Activated CD4-positive, alpha-beta T cell treated with anti-CD3 and anti-CD28 coated beads, Interleukin-2, amount 10 ng/mL, durations not matched to agents 7 days and 5 days (primary cell): ENCODE measurements around the gene AVPR2. TPM values are rescaled to one million over a fixed set of nuclear protein-coding genes. Genes with fewer than 3 reads are reported as not detected.
A peak's percentile ranks its signal among the peaks of the same experiment; 100 is the strongest.

ENCODE experiments used
- CTCF ChIA-PET: fragments of 350-600 bp; sonication (Branson Sonifier 250); formaldehyde crosslinking; loops from one replicate; lab custom pipeline; 2021; ENCODE audit warnings: antibody characterized with exemption; lab: Charles Lee
- POLR2A ChIA-PET: fragments of 350-600 bp; sonication (Branson Sonifier 250); formaldehyde crosslinking; loops from one replicate; lab custom pipeline; 2021; ENCODE audit warnings: antibody characterized with exemption; lab: Charles Lee
- DNase-seq: peaks from one replicate; pipeline ENCODE4 v3.0.0-alpha.2; 2020
- H3K27ac Mint-ChIP-seq: one replicate; pipeline ENCODE4 v1.8.0; 2021; ENCODE audit warnings: mild to moderate bottlenecking, moderate library complexity, mixed read lengths
- H3K27me3 Mint-ChIP-seq: one replicate; pipeline ENCODE4 v1.8.0; 2021; ENCODE audit warnings: mixed read lengths
- H3K36me3 Mint-ChIP-seq: one replicate; pipeline ENCODE4 v1.8.0; 2021; ENCODE audit warnings: low read depth, mixed read lengths
- H3K4me1 Mint-ChIP-seq: one replicate; pipeline ENCODE4 v1.8.0; 2021; ENCODE audit warnings: mixed read lengths
- H3K4me3 Mint-ChIP-seq: one replicate; pipeline ENCODE4 v1.8.0; 2021; ENCODE audit warnings: mild to moderate bottlenecking, moderate library complexity, mixed read lengths
- H3K9me3 Mint-ChIP-seq: one replicate; pipeline ENCODE4 v1.8.0; 2021; ENCODE audit warnings: mixed read lengths
- total RNA-seq, 2 experiments: library from RNA; stranded (reverse); gene quantifications; one replicate each; pipeline ENCODE4 v1.2.3, GENCODE V29; 2021

The AVPR2 gene
- total RNA-seq, 2 experiments from 2014 or later, result not detected

- POLR2A ChIA-PET, result no interaction called here
Measured at GRCh38 chrX:153948002-153948466, 43.6 kb downstream of the AVPR2 start.

DNA sequence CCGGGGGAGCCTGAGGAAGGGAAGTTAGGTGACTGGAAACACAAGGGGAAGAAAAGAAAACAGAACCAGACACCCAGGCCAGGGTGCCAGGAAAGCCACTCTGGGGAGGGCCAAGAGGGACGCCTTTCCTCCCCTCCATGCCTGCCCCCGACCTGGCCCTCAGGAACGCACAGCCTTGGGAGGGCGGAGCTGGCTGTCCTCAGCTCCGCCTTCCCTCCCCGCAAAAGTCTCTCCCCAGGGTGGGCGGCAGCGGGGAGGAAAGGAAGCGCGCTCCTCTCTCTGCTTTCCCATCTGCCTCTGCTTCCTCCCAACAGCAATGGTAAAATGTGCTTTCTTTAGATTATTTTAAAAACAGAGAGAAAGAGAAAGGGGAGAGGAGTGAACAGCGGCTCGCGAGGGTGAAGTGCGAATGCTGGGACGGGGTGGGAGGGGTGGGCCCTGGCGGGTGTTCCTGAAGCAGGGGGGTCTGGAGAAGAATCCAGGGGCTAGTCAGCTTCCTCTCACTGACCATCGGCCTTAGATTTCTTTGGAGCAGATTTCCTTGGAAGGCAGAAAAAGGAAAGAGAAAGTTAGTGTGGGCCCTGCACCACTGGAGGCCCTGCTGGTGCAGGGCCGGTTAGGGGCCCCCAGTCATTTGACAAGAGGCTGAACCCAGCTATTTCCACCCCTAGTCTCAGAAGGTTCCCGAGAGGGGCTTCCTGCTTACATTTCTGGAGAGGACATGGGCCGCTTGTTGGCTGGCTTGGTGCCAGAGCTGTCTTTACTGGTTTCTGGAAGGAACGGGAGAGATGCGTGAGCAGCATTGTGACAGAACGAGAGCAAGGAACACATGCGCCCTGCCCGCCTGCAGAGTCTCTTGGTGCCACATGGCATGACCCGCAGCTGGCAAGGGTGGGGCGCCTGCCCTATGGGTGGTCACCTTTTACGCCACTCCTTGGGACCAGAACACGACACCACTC, 44.7 kb downstream of the AVPR2 start:
- DNase-seq, result no peak
- CTCF ChIA-PET, result interaction anchor here (0.6 to 10.3 kb wide), 13 partner anchors 10 to 541 kb away, joined by 3 to 205 read pairs (median 3); partner anchors contain the start of genes ARHGAP4, HCFC1, NAA10 and PLXNB3
- H3K36me3 Mint-ChIP-seq, result peaks cover 28% of the 10 kb centered on the region
- H3K9me3 Mint-ChIP-seq, result no peaks in the 10 kb centered on the region
- H3K4me3 Mint-ChIP-seq, result no peak overlapping the region
- H3K27ac Mint-ChIP-seq, result peak overlapping the region; percentile 66
- H3K27me3 Mint-ChIP-seq, result no peaks in the 10 kb centered on the region
- POLR2A ChIA-PET, result no interaction called here
- H3K4me1 Mint-ChIP-seq, result peaks cover 31% of the 10 kb centered on the region

More at GRCh38 chrX:153948002-153948466, 43.6 kb downstream of the AVPR2 start:
- no peak for DNase-seq
- H3K9me3 Mint-ChIP-seq, result no peaks in the 10 kb centered on the region
- H3K27ac Mint-ChIP-seq, result peak overlapping the region; percentile 80
- peaks cover 28% of the 10 kb centered on the region for H3K4me1 Mint-ChIP-seq
- H3K4me3 Mint-ChIP-seq, result no peak overlapping the region
- H3K27me3 Mint-ChIP-seq, result no peaks in the 10 kb centered on the region
- CTCF ChIA-PET, result interaction anchor here (0.6 to 10.3 kb wide), 12 partner anchors 10 to 542 kb away, joined by 3 to 205 read pairs (median 4); partner anchors contain the start of genes ARHGAP4, HCFC1, NAA10 and PLXNB3
- H3K36me3 Mint-ChIP-seq, result peaks cover 22% of the 10 kb centered on the region

GRCh38 chrX:153950127-153950526, 45.7 kb downstream of the AVPR2 start:
- CTCF ChIA-PET, result interaction anchor here (0.7 to 10.3 kb wide), 6 partner anchors 11 to 186 kb away, joined by 3 to 205 read pairs (median 5); partner anchors contain the start of genes ARHGAP4, HCFC1, NAA10 and PLXNB3
- H3K27ac Mint-ChIP-seq, result peak overlapping the region; percentile 41
- H3K4me3 Mint-ChIP-seq, result no peak overlapping the region
- peaks cover 32% of the 10 kb centered on the region for H3K36me3 Mint-ChIP-seq
- H3K9me3 Mint-ChIP-seq, result no peaks in the 10 kb centered on the region
- H3K4me1 Mint-ChIP-seq, result peaks cover 28% of the 10 kb centered on the region
- H3K27me3 Mint-ChIP-seq, result no peaks in the 10 kb centered on the region
- DNase-seq, result no peak
- POLR2A ChIA-PET, result interaction anchor here (0.6 kb wide), 1 partner anchor 345 kb away, joined by 6 read pairs; the partner anchor contains the start of gene TEX28

DNA sequence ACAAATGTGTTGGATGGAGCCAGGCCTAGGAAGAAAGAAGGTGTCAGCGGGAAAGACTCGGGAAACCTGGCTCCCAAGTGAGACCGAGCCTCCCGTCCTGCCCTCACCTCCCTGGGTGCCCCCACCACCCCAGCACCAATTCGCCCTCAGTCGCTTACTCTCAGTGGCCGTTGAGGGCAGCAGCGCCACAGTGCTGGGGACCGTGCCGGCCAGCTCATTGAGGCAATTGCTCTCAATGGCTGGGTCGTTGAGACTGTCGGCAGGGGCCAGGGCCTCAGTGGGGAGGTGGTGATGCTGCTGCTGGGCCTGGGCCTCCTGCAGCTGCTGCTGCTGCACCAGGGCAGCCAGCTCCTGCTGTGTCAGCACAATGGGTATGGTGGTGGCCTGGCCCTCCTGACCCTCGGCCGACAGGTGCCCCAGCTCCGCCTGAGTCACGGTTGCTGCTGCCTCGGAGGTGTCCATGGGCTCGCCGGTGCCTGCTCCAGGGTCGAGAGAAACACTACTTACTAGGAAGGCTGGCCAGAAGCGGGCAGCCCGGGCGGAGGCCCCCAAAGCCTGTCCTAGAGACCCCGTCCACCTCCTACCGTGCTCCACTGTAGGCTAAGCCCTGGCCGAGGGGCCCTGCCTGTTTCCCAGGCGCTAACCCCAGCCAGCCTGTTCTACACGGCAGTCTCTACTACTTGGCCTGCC, 47.4 kb downstream of the AVPR2 start:
- peaks cover 39% of the 10 kb centered on the region for H3K36me3 Mint-ChIP-seq
- H3K4me3 Mint-ChIP-seq, result no peak overlapping the region
- H3K9me3 Mint-ChIP-seq, result no peaks in the 10 kb centered on the region
- H3K27ac Mint-ChIP-seq, result no peak overlapping the region
- peaks cover 28% of the 10 kb centered on the region for H3K4me1 Mint-ChIP-seq
- no peaks in the 10 kb centered on the region for H3K27me3 Mint-ChIP-seq
- no peak for DNase-seq
- CTCF ChIA-PET, result interaction anchor here (0.9 to 10.3 kb wide), 6 partner anchors 16 to 246 kb away, joined by 3 to 205 read pairs (median 4); partner anchors contain the start of genes ARHGAP4, HCFC1 and NAA10
- POLR2A ChIA-PET, result no interaction called here

- H3K4me1 Mint-ChIP-seq, result peaks cover 24% of the 10 kb centered on the region
- DNase-seq, result no peak
- peaks cover 37% of the 10 kb centered on the region for H3K36me3 Mint-ChIP-seq
- H3K9me3 Mint-ChIP-seq, result no peaks in the 10 kb centered on the region
- CTCF ChIA-PET, result interaction anchor here (0.9 to 10.3 kb wide), 7 partner anchors 16 to 247 kb away, joined by 3 to 205 read pairs (median 4); partner anchors contain the start of genes ARHGAP4, HCFC1, NAA10 and PLXNB3
- H3K4me3 Mint-ChIP-seq, result no peak overlapping the region
- POLR2A ChIA-PET, result no interaction called here
- H3K27me3 Mint-ChIP-seq, result no peaks in the 10 kb centered on the region
- H3K27ac Mint-ChIP-seq, result no peak overlapping the region
Measured at GRCh38 chrX:153952373-153953026, 48.0 kb downstream of the AVPR2 start.

DNA sequence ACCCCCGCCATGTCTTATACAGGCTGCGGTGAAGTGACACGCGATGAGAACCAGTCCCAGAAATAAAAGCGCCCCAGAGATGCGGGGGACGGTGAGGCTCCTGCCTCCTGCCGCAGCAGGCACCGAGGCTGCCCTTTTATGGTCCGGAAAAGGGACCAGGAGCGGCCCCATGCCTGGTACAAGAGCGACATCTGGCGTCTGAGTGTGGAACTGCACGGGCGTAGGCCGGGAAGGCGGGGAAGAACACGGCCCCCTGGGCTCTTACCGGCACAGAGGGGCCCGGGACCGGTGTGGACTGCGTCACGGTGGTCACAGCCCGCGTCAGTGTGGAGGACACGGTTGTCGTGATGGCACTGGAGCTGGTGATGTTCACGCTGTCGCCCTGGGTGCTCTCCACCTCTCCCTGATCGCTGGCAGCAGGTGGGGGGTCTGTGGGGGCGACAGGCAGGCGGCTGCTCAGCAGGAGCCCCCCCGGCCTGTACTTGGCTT, 48.9 kb downstream of the AVPR2 start:
- Mint-ChIP-seq H3K9me3 (no peaks in the 10 kb centered on the region), H3K27me3 (no peaks in the 10 kb centered on the region), H3K4me1 (peaks cover 21% of the 10 kb centered on the region), H3K27ac (no peak overlapping the region), H3K4me3 (no peak overlapping the region), H3K36me3 (peaks cover 39% of the 10 kb centered on the region)
- DNase-seq, result peak; percentile 73
- POLR2A ChIA-PET, result no interaction called here
- CTCF ChIA-PET, result interaction anchor here (0.8 to 10.3 kb wide), 7 partner anchors 13 to 226 kb away, joined by 3 to 205 read pairs (median 4); partner anchors contain the start of genes ARHGAP4, HCFC1, NAA10 and PLXNB3

- Mint-ChIP-seq H3K36me3 (peaks cover 39% of the 10 kb centered on the region), H3K4me1 (peaks cover 16% of the 10 kb centered on the region), H3K4me3 (no peak overlapping the region), H3K27me3 (no peaks in the 10 kb centered on the region), H3K9me3 (no peaks in the 10 kb centered on the region), H3K27ac (peak overlapping the region; percentile 13)
- POLR2A ChIA-PET, result no interaction called here
- CTCF ChIA-PET, result interaction anchor here (0.8 to 0.9 kb wide), 2 partner anchors 13 to 29 kb away, joined by 3 to 4 read pairs; no protein-coding TSS in a partner anchor
- no peak for DNase-seq
Measured at GRCh38 chrX:153953892-153954557, 49.6 kb downstream of the AVPR2 start.

- DNase-seq, result no peak
- Mint-ChIP-seq H3K36me3 (peaks cover 38% of the 10 kb centered on the region), H3K9me3 (no peaks in the 10 kb centered on the region), H3K27ac (no peak overlapping the region), H3K4me3 (no peak overlapping the region), H3K4me1 (peaks cover 13% of the 10 kb centered on the region), H3K27me3 (no peaks in the 10 kb centered on the region)
- ChIA-PET POLR2A (no interaction called here), CTCF (no interaction called here)
Measured at GRCh38 chrX:153954558-153955227, 50.2 kb downstream of the AVPR2 start.

DNA sequence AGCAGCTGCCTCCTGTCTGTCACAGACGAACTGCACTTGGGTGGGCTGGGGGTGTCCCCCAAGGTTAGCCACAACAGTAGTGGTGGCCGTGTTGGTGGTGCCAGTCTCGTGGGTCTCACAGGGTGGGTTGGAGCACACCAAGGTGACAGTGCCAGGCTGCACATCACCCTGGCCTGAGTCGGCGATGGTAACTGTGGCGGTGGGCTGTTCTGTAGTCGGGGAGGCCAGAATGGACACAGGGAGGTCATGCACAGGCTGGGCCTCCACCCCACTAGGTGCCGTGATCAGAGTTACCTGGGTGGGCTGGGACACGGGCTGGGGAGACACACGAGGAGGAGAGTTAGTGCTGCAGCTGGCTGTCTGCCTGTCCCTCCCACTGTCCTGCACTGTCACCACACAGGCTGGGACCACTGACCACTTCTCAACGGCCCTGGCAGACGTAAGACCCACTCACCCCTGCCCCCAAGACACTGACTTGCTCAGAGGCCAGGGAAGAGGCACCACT, 50.8 kb downstream of the AVPR2 start:
- no peak overlapping the region for H3K4me3 Mint-ChIP-seq
- ChIA-PET POLR2A (no interaction called here), CTCF (no interaction called here)
- no peaks in the 10 kb centered on the region for H3K9me3 Mint-ChIP-seq
- DNase-seq, result no peak
- no peaks in the 10 kb centered on the region for H3K27me3 Mint-ChIP-seq
- H3K27ac Mint-ChIP-seq, result no peak overlapping the region
- H3K36me3 Mint-ChIP-seq, result peaks cover 39% of the 10 kb centered on the region
- peaks cover 10% of the 10 kb centered on the region for H3K4me1 Mint-ChIP-seq

- DNase-seq, result no peak
- H3K36me3 Mint-ChIP-seq, result peaks cover 36% of the 10 kb centered on the region
- H3K9me3 Mint-ChIP-seq, result no peaks in the 10 kb centered on the region
- H3K4me1 Mint-ChIP-seq, result peaks cover 7% of the 10 kb centered on the region
- H3K27me3 Mint-ChIP-seq, result no peaks in the 10 kb centered on the region
- CTCF ChIA-PET, result no interaction called here
- no peak overlapping the region for H3K27ac Mint-ChIP-seq
- H3K4me3 Mint-ChIP-seq, result no peak overlapping the region
- POLR2A ChIA-PET, result no interaction called here
Measured at GRCh38 chrX:153956044-153956907, 51.8 kb downstream of the AVPR2 start.
